Stimulated activated memory B cell treated with anti-CD40 and anti-IgM and Interleukin-4, amounts not matched to agents 10 μg/mL and 1 μg/mL and 100 μg/mL, for 72 hours (primary cell): ENCODE data around the gene RPL14.

ENCODE experiments used
- ATAC-seq: fragments of 150-1000 bp; cut with Tn5 transposase; 2 replicates; pipeline ENCODE4 v1.10.0; 2021
- H3K27ac Mint-ChIP-seq: one replicate; pipeline ENCODE4 v1.8.0; 2022; ENCODE audit warnings: mild to moderate bottlenecking, mixed read lengths
- H3K27me3 Mint-ChIP-seq: one replicate; pipeline ENCODE4 v1.8.0; 2022; ENCODE audit warnings: mixed read lengths
- H3K36me3 Mint-ChIP-seq: one replicate; pipeline ENCODE4 v1.8.0; 2022; ENCODE audit warnings: mixed read lengths
- H3K4me1 Mint-ChIP-seq: one replicate; pipeline ENCODE4 v1.8.0; 2022; ENCODE audit warnings: mixed read lengths
- H3K4me3 Mint-ChIP-seq: one replicate; pipeline ENCODE4 v1.8.0; 2022; ENCODE audit warnings: mild to moderate bottlenecking, moderate library complexity, mixed read lengths
- H3K9me3 Mint-ChIP-seq: one replicate; pipeline ENCODE4 v1.8.0; 2022; ENCODE audit warnings: mixed read lengths

The RPL14 gene

GRCh38 chr3:40456940-40457823, at the start of gene RPL14:
Gene RPL14 (plus strand): TSS chr3:40457339. CDS start chr3:40457472, 133 bp downstream.
- peak within 1 kb of the TSS; percentile 86 for H3K4me3 Mint-ChIP-seq
- ATAC-seq = peak; percentile 90
- H3K4me1 Mint-ChIP-seq = peaks cover 35% of the 10 kb centered on the region
- peaks cover 3% of the 10 kb centered on the region for H3K9me3 Mint-ChIP-seq
- no peaks in the 10 kb centered on the region for H3K27me3 Mint-ChIP-seq
- H3K27ac Mint-ChIP-seq = peak within 1 kb of the TSS; percentile 90
- peaks cover 30% of the 10 kb centered on the region for H3K36me3 Mint-ChIP-seq

GRCh38 chr3:40407611-40408010, 49.5 kb upstream of the RPL14 start:
- H3K9me3 Mint-ChIP-seq = no peaks in the 10 kb centered on the region
- ATAC-seq = no peak
- H3K27ac Mint-ChIP-seq = no peak overlapping the region
- H3K27me3 Mint-ChIP-seq = no peaks in the 10 kb centered on the region
- H3K4me1 Mint-ChIP-seq = no peaks in the 10 kb centered on the region
- no peak overlapping the region for H3K4me3 Mint-ChIP-seq
- peaks cover 6% of the 10 kb centered on the region for H3K36me3 Mint-ChIP-seq

- H3K36me3 Mint-ChIP-seq = peaks cover 6% of the 10 kb centered on the region
- no peak for ATAC-seq
- H3K9me3 Mint-ChIP-seq = no peaks in the 10 kb centered on the region
- no peak overlapping the region for H3K4me3 Mint-ChIP-seq
- no peak overlapping the region for H3K27ac Mint-ChIP-seq
- H3K27me3 Mint-ChIP-seq = no peaks in the 10 kb centered on the region
- H3K4me1 Mint-ChIP-seq = no peaks in the 10 kb centered on the region
These were observed 42.9 kb upstream of the RPL14 start for GRCh38 chr3:40414270-40414669.

GRCh38 chr3:40417845-40418543, 39.1 kb upstream of the RPL14 start:
- Mint-ChIP-seq H3K9me3 (no peaks in the 10 kb centered on the region), H3K4me1 (no peaks in the 10 kb centered on the region), H3K36me3 (peaks cover 12% of the 10 kb centered on the region), H3K27ac (no peak overlapping the region), H3K4me3 (no peak overlapping the region), H3K27me3 (no peaks in the 10 kb centered on the region)
- ATAC-seq = no peak

GRCh38 chr3:40422861-40423260, 34.3 kb upstream of the RPL14 start:
- Mint-ChIP-seq H3K27me3 (no peaks in the 10 kb centered on the region), H3K4me3 (no peak overlapping the region), H3K27ac (no peak overlapping the region), H3K36me3 (peaks cover 26% of the 10 kb centered on the region), H3K4me1 (peaks cover 7% of the 10 kb centered on the region), H3K9me3 (no peaks in the 10 kb centered on the region)
- ATAC-seq = no peak

- no peaks in the 10 kb centered on the region for H3K27me3 Mint-ChIP-seq
These were observed 30.0 kb upstream of the RPL14 start for GRCh38 chr3:40427045-40427669.

GRCh38 chr3:40432793-40433192, 24.3 kb upstream of the RPL14 start:
- H3K4me3 Mint-ChIP-seq = no peak overlapping the region
- no peak for ATAC-seq
- no peaks in the 10 kb centered on the region for H3K4me1 Mint-ChIP-seq
- peaks cover 21% of the 10 kb centered on the region for H3K36me3 Mint-ChIP-seq
- H3K9me3 Mint-ChIP-seq = no peaks in the 10 kb centered on the region
- no peaks in the 10 kb centered on the region for H3K27me3 Mint-ChIP-seq
- no peak overlapping the region for H3K27ac Mint-ChIP-seq

More at GRCh38 chr3:40427045-40427669, 30.0 kb upstream of the RPL14 start:
- no peak overlapping the region for H3K4me3 Mint-ChIP-seq
- H3K9me3 Mint-ChIP-seq = no peaks in the 10 kb centered on the region
- peaks cover 28% of the 10 kb centered on the region for H3K36me3 Mint-ChIP-seq
- H3K27ac Mint-ChIP-seq = no peak overlapping the region
- ATAC-seq = no peak
- H3K4me1 Mint-ChIP-seq = peaks cover 7% of the 10 kb centered on the region

GRCh38 chr3:40437889-40438288, 19.2 kb upstream of the RPL14 start:
- no peak for ATAC-seq
- H3K27me3 Mint-ChIP-seq = no peaks in the 10 kb centered on the region
- H3K4me3 Mint-ChIP-seq = no peak overlapping the region
- no peaks in the 10 kb centered on the region for H3K4me1 Mint-ChIP-seq
- no peak overlapping the region for H3K27ac Mint-ChIP-seq
- H3K9me3 Mint-ChIP-seq = no peaks in the 10 kb centered on the region
- H3K36me3 Mint-ChIP-seq = peaks cover 23% of the 10 kb centered on the region

GRCh38 chr3:40445062-40445461, 12.1 kb upstream of the RPL14 start:
- no peak overlapping the region for H3K4me3 Mint-ChIP-seq
- H3K27me3 Mint-ChIP-seq = no peaks in the 10 kb centered on the region
- H3K4me1 Mint-ChIP-seq = no peaks in the 10 kb centered on the region
- no peaks in the 10 kb centered on the region for H3K9me3 Mint-ChIP-seq
- peaks cover 35% of the 10 kb centered on the region for H3K36me3 Mint-ChIP-seq
- H3K27ac Mint-ChIP-seq = no peak overlapping the region
- no peak for ATAC-seq

- Mint-ChIP-seq H3K9me3 (no peaks in the 10 kb centered on the region), H3K4me1 (no peaks in the 10 kb centered on the region), H3K27ac (no peak overlapping the region), H3K36me3 (peaks cover 30% of the 10 kb centered on the region), H3K4me3 (no peak overlapping the region), H3K27me3 (no peaks in the 10 kb centered on the region)
- no peak for ATAC-seq
These were observed 11.3 kb upstream of the RPL14 start for GRCh38 chr3:40445880-40446279.

- Mint-ChIP-seq H3K27ac (no peak overlapping the region), H3K4me1 (peaks cover 16% of the 10 kb centered on the region), H3K36me3 (peaks cover 30% of the 10 kb centered on the region), H3K27me3 (no peaks in the 10 kb centered on the region), H3K4me3 (no peak overlapping the region), H3K9me3 (no peaks in the 10 kb centered on the region)
- ATAC-seq = no peak
These were observed 6.7 kb upstream of the RPL14 start for GRCh38 chr3:40450438-40450837.

- Mint-ChIP-seq H3K27ac (no peak overlapping the region), H3K9me3 (peaks cover 3% of the 10 kb centered on the region), H3K27me3 (no peaks in the 10 kb centered on the region), H3K4me3 (no peak overlapping the region), H3K4me1 (peaks cover 25% of the 10 kb centered on the region), H3K36me3 (peaks cover 20% of the 10 kb centered on the region)
- ATAC-seq = no peak
These were observed 5.6 kb upstream of the RPL14 start for GRCh38 chr3:40451551-40451950.

- peak overlapping the region; percentile 96 for H3K4me3 Mint-ChIP-seq
- H3K27ac Mint-ChIP-seq = peak overlapping the region; percentile 89
- ATAC-seq = no peak
- no peaks in the 10 kb centered on the region for H3K27me3 Mint-ChIP-seq
- H3K9me3 Mint-ChIP-seq = peaks cover 3% of the 10 kb centered on the region
- peaks cover 15% of the 10 kb centered on the region for H3K36me3 Mint-ChIP-seq
- peaks cover 25% of the 10 kb centered on the region for H3K4me1 Mint-ChIP-seq
These were observed 5.1 kb upstream of the RPL14 start for GRCh38 chr3:40452057-40452456.

- Mint-ChIP-seq H3K4me3 (peak overlapping the region; percentile 96), H3K27ac (peak overlapping the region; percentile 89), H3K27me3 (no peaks in the 10 kb centered on the region), H3K9me3 (peaks cover 3% of the 10 kb centered on the region), H3K4me1 (peaks cover 25% of the 10 kb centered on the region), H3K36me3 (peaks cover 11% of the 10 kb centered on the region)
- no peak for ATAC-seq
These were observed 4.6 kb upstream of the RPL14 start for GRCh38 chr3:40452562-40452875.

- H3K9me3 Mint-ChIP-seq = peaks cover 3% of the 10 kb centered on the region
- H3K27me3 Mint-ChIP-seq = no peaks in the 10 kb centered on the region
- H3K36me3 Mint-ChIP-seq = peaks cover 13% of the 10 kb centered on the region
- peak; percentile 97 for ATAC-seq
- peak overlapping the region; percentile 89 for H3K27ac Mint-ChIP-seq
- H3K4me1 Mint-ChIP-seq = peaks cover 30% of the 10 kb centered on the region
- peak overlapping the region; percentile 96 for H3K4me3 Mint-ChIP-seq
These were observed 4.0 kb upstream of the RPL14 start for GRCh38 chr3:40452876-40453730.
